Adrenal gland (tissue), 5 donors: ENCODE measurements around the gene ALDH3B2.

Source experiments
- POLR2A ChIP-seq, 2 donors: fragments of 450-650 bp; IDR thresholded peaks; one replicate each; pipeline ENCODE4 v1.6.1; 2017; ENCODE audit warnings: antibody characterized with exemption in 2 of 2, mild to moderate bottlenecking in 2 of 2, moderate library complexity in 1 of 2
- TF ChIP-seq, protein P1 (sequence below), 6 experiments: fragments of 450-650 bp in 4 of 6; fragments of 200-600 bp in 2 of 6; sonication (generic) in 1 of 6; IDR thresholded peaks; 1 replicate in 5 of 6; 2 replicates in 1 of 6; pipeline versions ENCODE4 v1.5.1 to v1.8.0; 2016 to 2021; ENCODE audit warnings: antibody characterized with exemption in 6 of 6, mild to moderate bottlenecking in 2 of 6, moderate library complexity in 1 of 6
- donor health status: DM: no; HTN: no; CAD: no.

DNA sequence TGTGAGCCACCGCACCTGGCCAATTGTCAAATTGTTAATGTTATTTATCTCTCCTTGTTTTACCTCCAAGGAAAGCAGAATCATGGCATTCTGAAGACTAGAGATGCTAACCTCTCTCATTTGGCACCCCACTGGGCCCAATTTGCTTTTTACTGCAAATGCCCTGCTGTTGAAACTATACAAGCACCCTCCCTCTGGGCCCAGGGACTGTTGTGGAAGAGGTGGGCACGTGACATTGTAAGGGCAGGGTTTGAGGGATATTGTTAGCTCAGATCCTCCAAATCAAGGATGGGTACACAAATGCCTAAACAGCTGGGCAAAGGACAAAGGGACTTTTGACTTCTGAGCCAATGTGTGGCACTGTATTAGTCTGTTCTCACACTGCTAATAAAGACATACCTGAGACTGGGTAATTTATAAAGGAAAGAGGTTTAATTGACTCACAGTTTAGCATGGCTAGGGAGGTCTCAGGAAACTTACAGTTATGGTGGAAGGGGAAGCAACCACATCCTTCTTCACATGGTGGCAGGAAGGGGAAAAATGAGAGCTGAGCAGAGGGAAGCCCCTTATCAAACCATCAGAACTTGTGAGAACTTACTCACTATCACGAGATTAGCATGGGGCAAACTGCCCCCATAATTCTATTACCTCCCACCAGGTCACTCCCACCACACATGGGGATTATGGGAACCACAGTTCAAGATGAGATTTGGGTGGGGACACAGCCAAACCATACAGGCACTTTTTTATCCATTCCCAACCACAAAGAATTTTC lies 6.5 kb upstream of the ALDH3B2 start:
- TF ChIP-seq, protein P1, sequence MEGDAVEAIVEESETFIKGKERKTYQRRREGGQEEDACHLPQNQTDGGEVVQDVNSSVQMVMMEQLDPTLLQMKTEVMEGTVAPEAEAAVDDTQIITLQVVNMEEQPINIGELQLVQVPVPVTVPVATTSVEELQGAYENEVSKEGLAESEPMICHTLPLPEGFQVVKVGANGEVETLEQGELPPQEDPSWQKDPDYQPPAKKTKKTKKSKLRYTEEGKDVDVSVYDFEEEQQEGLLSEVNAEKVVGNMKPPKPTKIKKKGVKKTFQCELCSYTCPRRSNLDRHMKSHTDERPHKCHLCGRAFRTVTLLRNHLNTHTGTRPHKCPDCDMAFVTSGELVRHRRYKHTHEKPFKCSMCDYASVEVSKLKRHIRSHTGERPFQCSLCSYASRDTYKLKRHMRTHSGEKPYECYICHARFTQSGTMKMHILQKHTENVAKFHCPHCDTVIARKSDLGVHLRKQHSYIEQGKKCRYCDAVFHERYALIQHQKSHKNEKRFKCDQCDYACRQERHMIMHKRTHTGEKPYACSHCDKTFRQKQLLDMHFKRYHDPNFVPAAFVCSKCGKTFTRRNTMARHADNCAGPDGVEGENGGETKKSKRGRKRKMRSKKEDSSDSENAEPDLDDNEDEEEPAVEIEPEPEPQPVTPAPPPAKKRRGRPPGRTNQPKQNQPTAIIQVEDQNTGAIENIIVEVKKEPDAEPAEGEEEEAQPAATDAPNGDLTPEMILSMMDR (IDR thresholded peaks at IDR 0.05), result no peak
- no peak for TF ChIP-seq POLR2A (IDR thresholded peaks at IDR 0.05)
